CD14-positive monocyte (primary cell): ENCODE data around the gene CCDC186. TPM values are rescaled to one million over a fixed set of nuclear protein-coding genes. Genes with fewer than 3 reads are reported as not detected.

Experiments used
- DNase-seq, 3 donors: peaks; one replicate each; pipeline ENCODE4 v3.0.0-alpha.2; 2011 to 2022
- H2AFZ ChIP-seq: 2 replicates; pipeline ENCODE4 v1.6.0; 2012; ENCODE audit warnings: mild to moderate bottlenecking, low read depth, low read length, inconsistent platforms; ENCODE audit not compliant: insufficient read depth, poor library complexity, severe bottlenecking
- H3K27ac ChIP-seq, 2 donors: 1 replicate in 1 of 2; 2 replicates in 1 of 2; pipeline ENCODE4 v1.5.1; 2012 to 2013; ENCODE audit warnings: low read length in 2 of 2, control low read depth in 1 of 2, inconsistent platforms in 1 of 2, low read depth in 1 of 2, mild to moderate bottlenecking in 1 of 2
- H3K27me3 ChIP-seq, 2 donors: one replicate each; pipeline versions ENCODE4 v1.6.0 to v1.6.1; 2011 to 2013; ENCODE audit warnings: low read length in 2 of 2; ENCODE audit not compliant: control insufficient read depth in 2 of 2, insufficient read depth in 2 of 2
- H3K36me3 ChIP-seq, 2 donors: replicated peaks in 1 of 2; 1 replicate in 1 of 2; 2 replicates in 1 of 2; pipeline versions ENCODE4 v1.5.1 to v1.6.1; 2012 to 2013; ENCODE audit warnings: low read length in 2 of 2, control low read depth in 1 of 2, inconsistent platforms in 1 of 2, mild to moderate bottlenecking in 1 of 2; ENCODE audit not compliant: insufficient read depth in 2 of 2, control insufficient read depth in 1 of 2
- H3K4me1 ChIP-seq, 2 donors: 1 replicate in 1 of 2; 2 replicates in 1 of 2; pipeline versions ENCODE4 v1.5.1 to v1.6.1; 2012 to 2013; ENCODE audit warnings: low read length in 2 of 2, control low read depth in 1 of 2, inconsistent platforms in 1 of 2, mild to moderate bottlenecking in 1 of 2, moderate library complexity in 1 of 2; ENCODE audit not compliant: insufficient read depth in 2 of 2, control insufficient read depth in 1 of 2
- H3K4me2 ChIP-seq: replicated peaks from 2 replicates; pipeline ENCODE3; 2012; ENCODE audit warnings: low read length, moderate library complexity, mild to moderate bottlenecking; ENCODE audit not compliant: poor library complexity, severe bottlenecking; ENCODE audit errors: extremely low read depth
- H3K4me3 ChIP-seq, 3 experiments: fragments of 200-600 bp in 1 of 3; sonication (generic) in 1 of 3; replicated peaks in 1 of 3; 1 replicate in 2 of 3; 2 replicates in 1 of 3; pipeline ENCODE4 v1.5.1; 2011 to 2013; ENCODE audit warnings: low read length in 3 of 3, mild to moderate bottlenecking in 3 of 3, control low read depth in 2 of 3, low read depth in 2 of 3, inconsistent platforms in 1 of 3, moderate library complexity in 1 of 3
- H3K79me2 ChIP-seq: 2 replicates; pipeline ENCODE4 v1.6.0; 2012; ENCODE audit warnings: mild to moderate bottlenecking, control low read depth, inconsistent platforms, low read length, moderate library complexity; ENCODE audit not compliant: insufficient read depth
- H3K9ac ChIP-seq: 2 replicates; pipeline ENCODE4 v1.6.0; 2017; ENCODE audit warnings: low read length, mild to moderate bottlenecking; ENCODE audit not compliant: insufficient read depth, poor library complexity, severe bottlenecking
- H3K9me3 ChIP-seq, 2 donors: replicated peaks in 1 of 2; 1 replicate in 1 of 2; 2 replicates in 1 of 2; pipeline versions ENCODE4 v1.5.1 to v1.6.1; 2012 to 2013; ENCODE audit warnings: low read length in 2 of 2, control low read depth in 1 of 2; ENCODE audit not compliant: control insufficient read depth in 1 of 2, insufficient read depth in 1 of 2
- H4K20me1 ChIP-seq: 2 replicates; pipeline ENCODE4 v1.6.0; 2012; ENCODE audit warnings: mild to moderate bottlenecking, low read length, control low read depth, moderate library complexity; ENCODE audit not compliant: insufficient read depth
- H3K27ac Mint-ChIP-seq, 7 donors: one replicate each; pipeline ENCODE4 v1.8.0; 2020; ENCODE audit warnings: mild to moderate bottlenecking in 7 of 7, mixed read lengths in 7 of 7, moderate library complexity in 6 of 7, inconsistent platforms in 2 of 7
- H3K27me3 Mint-ChIP-seq, 3 donors: one replicate each; pipeline ENCODE4 v1.8.0; 2021 to 2022; ENCODE audit warnings: low read depth in 3 of 3, mild to moderate bottlenecking in 3 of 3, mixed read lengths in 3 of 3, moderate library complexity in 3 of 3, inconsistent platforms in 1 of 3
- H3K36me3 Mint-ChIP-seq, 2 donors: one replicate each; pipeline ENCODE4 v1.8.0; 2020; ENCODE audit warnings: mixed read lengths in 2 of 2, inconsistent platforms in 1 of 2, mild to moderate bottlenecking in 1 of 2
- H3K4me1 Mint-ChIP-seq: one replicate; pipeline ENCODE4 v1.8.0; 2020; ENCODE audit warnings: mild to moderate bottlenecking, mixed read lengths
- H3K4me3 Mint-ChIP-seq, 2 donors: one replicate each; pipeline ENCODE4 v1.8.0; 2020; ENCODE audit warnings: mild to moderate bottlenecking in 2 of 2, mixed read lengths in 2 of 2, moderate library complexity in 1 of 2
- H3K9me3 Mint-ChIP-seq, 7 donors: one replicate each; pipeline ENCODE4 v1.8.0; 2020 to 2022; ENCODE audit warnings: mixed read lengths in 7 of 7, mild to moderate bottlenecking in 6 of 7, moderate library complexity in 6 of 7, inconsistent platforms in 2 of 7
- WGBS: methylation state at CpG from one replicate; pipeline ENCODE4 v1.1.5; 2013; ENCODE audit warnings: missing lambda C conversion rate; ENCODE audit not compliant: insufficient coverage; 5-methylcytosine and 5-hydroxymethylcytosine counted together
- intact Hi-C, 2 donors: fragments of 100-400 bp; cut with micrococcal nuclease; formaldehyde crosslinking; loops; one replicate each; pipeline versions ENCODE4 v1.15.0 to v1.15.1; 2023
- polyA plus RNA-seq, 3 donors: library from polyadenylated mRNA; depleted of rRNA in 1 of 3; unstranded in 2 of 3; stranded (reverse) in 1 of 3; fragments of 300-500 nt in 2 of 3; fragments of >200 nt in 1 of 3; fragmentation: Illumina TruSeq in 2 of 3; gene quantifications; 1 replicate in 2 of 3; 2 replicates in 1 of 3; pipeline ENCODE4 v1.2.3, GENCODE V29; 2012 to 2021
- TF ChIP-seq, protein P1 (sequence below): fragments of 200-600 bp; IDR thresholded peaks from one replicate; pipeline ENCODE4 v1.8.0; 2022; ENCODE audit warnings: antibody characterized with exemption, mild to moderate bottlenecking

Gene CCDC186
- polyA plus RNA-seq, 3 donors, result 6.9 to 9.8 (median 8.9) TPM

DNA sequence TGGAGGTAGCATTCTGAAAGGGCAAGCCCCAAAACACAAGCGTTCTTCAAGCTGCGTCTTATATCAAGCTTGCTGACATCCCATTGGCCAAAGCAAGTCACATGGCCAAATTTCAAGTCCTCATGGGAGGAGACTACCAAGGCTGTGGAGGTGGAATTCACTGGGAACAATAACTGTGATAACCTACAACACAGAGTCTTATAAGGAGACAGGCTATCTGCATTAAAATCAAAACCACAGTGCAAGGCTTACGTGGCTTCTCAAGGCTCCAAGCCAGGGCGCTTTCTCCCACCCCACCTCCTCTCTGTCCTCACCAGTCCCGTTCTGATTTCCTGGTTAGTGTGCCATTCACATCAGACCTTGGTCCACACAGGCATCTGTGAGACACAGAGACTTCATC, 91.0 kb downstream of the CCDC186 start:
- Mint-ChIP-seq H3K27ac (no peak overlapping the region), H3K4me3 (no peak overlapping the region), H3K27me3 (peaks cover 1 to 2% (median 2%) of the 10 kb centered on the region in 3 donors), H3K9me3 (peaks cover 0 to 5% (median 0%) of the 10 kb centered on the region in 7 donors), H3K36me3 (no peaks in the 10 kb centered on the region), H3K4me1 (peaks cover 11% of the 10 kb centered on the region)
- H3K36me3 ChIP-seq, result no peaks in the 10 kb centered on the region
- H3K27me3 ChIP-seq, result no peaks in the 10 kb centered on the region
- H3K9me3 ChIP-seq, result peaks cover 0 to 3% of the 10 kb centered on the region in 2 donors
- no peak overlapping the region for H2AFZ ChIP-seq
- H3K4me1 ChIP-seq, result peaks cover 0 to under 1% of the 10 kb centered on the region in 2 donors
- no peak overlapping the region for H3K9ac ChIP-seq
- no peak overlapping the region for H3K27ac ChIP-seq
- WGBS, result 88% methylated on average over 4 of the region's 5 CpGs
- TF ChIP-seq, protein P1, sequence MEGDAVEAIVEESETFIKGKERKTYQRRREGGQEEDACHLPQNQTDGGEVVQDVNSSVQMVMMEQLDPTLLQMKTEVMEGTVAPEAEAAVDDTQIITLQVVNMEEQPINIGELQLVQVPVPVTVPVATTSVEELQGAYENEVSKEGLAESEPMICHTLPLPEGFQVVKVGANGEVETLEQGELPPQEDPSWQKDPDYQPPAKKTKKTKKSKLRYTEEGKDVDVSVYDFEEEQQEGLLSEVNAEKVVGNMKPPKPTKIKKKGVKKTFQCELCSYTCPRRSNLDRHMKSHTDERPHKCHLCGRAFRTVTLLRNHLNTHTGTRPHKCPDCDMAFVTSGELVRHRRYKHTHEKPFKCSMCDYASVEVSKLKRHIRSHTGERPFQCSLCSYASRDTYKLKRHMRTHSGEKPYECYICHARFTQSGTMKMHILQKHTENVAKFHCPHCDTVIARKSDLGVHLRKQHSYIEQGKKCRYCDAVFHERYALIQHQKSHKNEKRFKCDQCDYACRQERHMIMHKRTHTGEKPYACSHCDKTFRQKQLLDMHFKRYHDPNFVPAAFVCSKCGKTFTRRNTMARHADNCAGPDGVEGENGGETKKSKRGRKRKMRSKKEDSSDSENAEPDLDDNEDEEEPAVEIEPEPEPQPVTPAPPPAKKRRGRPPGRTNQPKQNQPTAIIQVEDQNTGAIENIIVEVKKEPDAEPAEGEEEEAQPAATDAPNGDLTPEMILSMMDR, result no peak
- no peaks in the 10 kb centered on the region for H3K79me2 ChIP-seq
- DNase-seq, result no peak
- intact Hi-C loops, result no loop called here
- no peak overlapping the region for H3K4me2 ChIP-seq
- no peak overlapping the region for H3K4me3 ChIP-seq
- no peaks in the 10 kb centered on the region for H4K20me1 ChIP-seq

DNA sequence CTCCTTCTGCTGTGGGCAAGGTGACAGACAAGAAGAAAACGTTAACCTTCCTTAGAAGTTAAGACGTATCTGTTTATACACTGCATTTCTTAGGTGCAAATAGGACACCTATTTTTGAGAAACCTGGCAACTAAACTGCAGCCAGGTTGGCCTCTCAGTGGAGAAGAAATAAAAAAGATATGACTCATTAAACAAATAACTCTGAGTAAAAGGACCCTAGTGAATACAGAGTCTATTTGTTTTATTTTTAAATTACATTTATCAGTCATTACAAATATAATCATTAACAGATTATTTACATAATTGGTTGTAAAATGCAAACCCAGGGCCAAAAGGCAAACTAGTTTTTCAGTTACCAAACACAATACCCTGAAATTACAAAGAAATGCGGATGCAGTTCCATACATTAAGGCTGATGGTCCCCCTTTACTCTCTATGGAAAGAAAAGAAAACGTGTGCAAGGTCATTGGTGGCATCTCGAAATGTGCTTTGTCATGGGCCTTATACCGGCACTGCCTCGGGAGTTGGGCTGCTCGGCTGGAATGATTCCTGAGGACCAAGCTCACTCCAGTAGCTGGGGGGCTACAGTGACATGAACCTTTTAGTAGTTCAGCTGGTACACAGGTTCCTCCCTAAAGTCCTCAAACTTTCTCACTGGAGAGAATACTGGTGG, 92.0 kb downstream of the CCDC186 start:
- no peak for DNase-seq
- H4K20me1 ChIP-seq, result no peaks in the 10 kb centered on the region
- Mint-ChIP-seq H3K27ac (peak overlapping the region in 1 of 7 donors; percentile 20), H3K4me3 (no peak overlapping the region), H3K4me1 (peaks cover 18% of the 10 kb centered on the region), H3K27me3 (peaks cover 0 to 2% (median 2%) of the 10 kb centered on the region in 3 donors), H3K9me3 (peaks cover 0 to 5% (median 0%) of the 10 kb centered on the region in 7 donors), H3K36me3 (no peaks in the 10 kb centered on the region)
- H3K4me2 ChIP-seq, result no peak overlapping the region
- no peak overlapping the region for H3K27ac ChIP-seq
- H3K9me3 ChIP-seq, result peaks cover 0 to 3% of the 10 kb centered on the region in 2 donors
- no peak overlapping the region for H3K9ac ChIP-seq
- 100% methylated on average over 3 of the region's 8 CpGs for WGBS
- H3K4me1 ChIP-seq, result peaks cover 10 to 11% of the 10 kb centered on the region in 2 donors
- TF ChIP-seq, protein P1, result no peak
- H3K79me2 ChIP-seq, result no peaks in the 10 kb centered on the region
- no peak overlapping the region for H3K4me3 ChIP-seq
- intact Hi-C loops, result no loop called here
- H2AFZ ChIP-seq, result no peak overlapping the region
- no peaks in the 10 kb centered on the region for H3K36me3 ChIP-seq
- no peaks in the 10 kb centered on the region for H3K27me3 ChIP-seq
